GM12801 (cell line): ENCODE data around the gene AJAP1.

Experiments used
- TF ChIP-seq, protein P1 (sequence below): IDR thresholded peaks from one replicate; pipeline ENCODE4 v1.5.1; 2011; ENCODE audit warnings: control low read depth; ENCODE audit not compliant: insufficient read length; ENCODE audit errors: extremely low read depth

AJAP1 gene

DNA sequence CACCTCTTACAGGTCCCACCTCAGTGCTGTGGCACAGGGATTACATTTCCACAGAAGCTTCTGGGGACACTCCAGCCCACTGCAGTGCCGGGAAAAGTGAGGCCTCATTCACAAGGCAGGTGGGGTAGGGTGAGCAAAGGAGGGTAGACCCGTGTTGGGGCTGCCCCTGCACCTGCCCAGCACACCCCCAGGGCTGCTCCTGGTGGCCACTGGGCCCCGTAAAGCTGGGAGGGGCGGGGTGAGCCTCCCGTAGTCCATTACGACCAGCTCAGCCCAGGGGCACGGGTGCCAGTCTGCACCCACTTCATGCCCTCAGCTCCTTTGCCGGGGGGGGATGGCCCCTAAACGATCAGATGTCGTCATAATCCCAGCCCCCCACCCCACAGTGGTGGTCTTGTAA lies 39.5 kb downstream of the AJAP1 start:
- TF ChIP-seq, protein P1, sequence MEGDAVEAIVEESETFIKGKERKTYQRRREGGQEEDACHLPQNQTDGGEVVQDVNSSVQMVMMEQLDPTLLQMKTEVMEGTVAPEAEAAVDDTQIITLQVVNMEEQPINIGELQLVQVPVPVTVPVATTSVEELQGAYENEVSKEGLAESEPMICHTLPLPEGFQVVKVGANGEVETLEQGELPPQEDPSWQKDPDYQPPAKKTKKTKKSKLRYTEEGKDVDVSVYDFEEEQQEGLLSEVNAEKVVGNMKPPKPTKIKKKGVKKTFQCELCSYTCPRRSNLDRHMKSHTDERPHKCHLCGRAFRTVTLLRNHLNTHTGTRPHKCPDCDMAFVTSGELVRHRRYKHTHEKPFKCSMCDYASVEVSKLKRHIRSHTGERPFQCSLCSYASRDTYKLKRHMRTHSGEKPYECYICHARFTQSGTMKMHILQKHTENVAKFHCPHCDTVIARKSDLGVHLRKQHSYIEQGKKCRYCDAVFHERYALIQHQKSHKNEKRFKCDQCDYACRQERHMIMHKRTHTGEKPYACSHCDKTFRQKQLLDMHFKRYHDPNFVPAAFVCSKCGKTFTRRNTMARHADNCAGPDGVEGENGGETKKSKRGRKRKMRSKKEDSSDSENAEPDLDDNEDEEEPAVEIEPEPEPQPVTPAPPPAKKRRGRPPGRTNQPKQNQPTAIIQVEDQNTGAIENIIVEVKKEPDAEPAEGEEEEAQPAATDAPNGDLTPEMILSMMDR, result no peak

DNA sequence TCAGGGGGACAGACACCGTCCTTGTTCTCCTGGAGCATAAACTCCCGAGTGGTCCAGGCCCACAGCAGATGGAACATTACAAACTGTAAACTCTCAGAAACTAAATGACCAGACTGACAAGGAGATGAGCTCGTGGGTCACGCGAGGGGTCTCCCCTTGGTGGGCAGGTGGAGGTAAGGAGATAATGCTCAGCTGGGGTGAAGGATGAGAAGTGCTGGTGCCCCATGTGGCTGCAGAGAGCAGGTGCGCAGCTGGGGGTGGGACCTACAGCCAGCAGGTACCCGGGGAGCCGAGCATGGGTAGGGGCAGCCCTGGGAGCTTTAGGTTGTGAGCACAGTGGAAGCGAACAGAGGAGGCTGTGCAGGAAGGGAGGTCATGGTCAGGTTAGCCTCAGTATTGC lies 40.1 kb downstream of the AJAP1 start:
- TF ChIP-seq, protein P1, result no peak

DNA sequence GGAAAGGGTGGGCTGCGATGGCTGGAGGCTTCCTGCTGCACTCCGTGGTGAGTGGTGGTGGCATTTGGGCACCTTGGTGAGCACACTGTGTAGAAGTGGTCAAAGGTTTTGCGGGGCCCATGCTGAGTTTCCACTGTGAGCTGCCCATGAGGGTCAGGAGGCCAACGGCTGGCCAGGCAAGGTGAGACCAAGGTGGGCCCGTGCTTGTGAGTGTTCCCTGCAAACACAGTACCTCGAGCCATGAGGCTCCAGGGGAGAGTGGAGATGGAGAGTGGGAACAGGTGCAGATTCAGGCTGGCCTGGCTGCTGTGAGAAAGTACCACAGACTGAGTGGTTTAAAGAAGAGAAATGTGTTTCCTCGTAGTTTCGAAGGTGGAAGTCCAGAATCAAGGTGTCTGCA lies 40.8 kb downstream of the AJAP1 start:
- TF ChIP-seq, protein P1, result no peak

DNA sequence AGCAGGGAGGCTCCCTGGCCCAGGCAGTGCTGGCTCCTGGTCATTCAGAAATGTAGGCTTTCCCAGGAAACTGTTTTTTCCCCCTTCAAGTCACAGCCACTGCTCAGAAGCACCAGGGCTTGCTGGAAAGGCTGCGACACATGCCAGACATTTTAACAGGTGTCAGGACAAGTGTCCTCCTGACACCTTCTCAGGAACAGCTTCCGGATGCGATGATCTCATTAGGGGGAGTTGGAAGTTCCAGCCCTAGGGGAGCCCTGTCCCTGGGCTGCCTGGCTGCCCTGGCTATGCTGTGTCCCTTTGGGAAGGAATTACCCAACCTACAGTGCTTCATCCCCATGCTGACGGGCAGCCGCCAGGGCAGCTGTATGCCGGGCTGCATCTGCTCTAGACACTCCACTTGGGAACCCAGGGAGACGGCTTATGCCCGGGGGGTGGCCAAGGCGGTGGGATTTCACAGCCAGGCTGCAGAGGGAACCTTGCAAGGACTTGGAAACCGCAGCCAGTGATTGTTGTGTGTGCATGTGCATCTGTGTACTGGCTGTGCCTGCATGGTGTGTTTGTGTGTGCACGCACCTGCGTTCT lies 41.8 kb downstream of the AJAP1 start:
- TF ChIP-seq, protein P1, result no peak

DNA sequence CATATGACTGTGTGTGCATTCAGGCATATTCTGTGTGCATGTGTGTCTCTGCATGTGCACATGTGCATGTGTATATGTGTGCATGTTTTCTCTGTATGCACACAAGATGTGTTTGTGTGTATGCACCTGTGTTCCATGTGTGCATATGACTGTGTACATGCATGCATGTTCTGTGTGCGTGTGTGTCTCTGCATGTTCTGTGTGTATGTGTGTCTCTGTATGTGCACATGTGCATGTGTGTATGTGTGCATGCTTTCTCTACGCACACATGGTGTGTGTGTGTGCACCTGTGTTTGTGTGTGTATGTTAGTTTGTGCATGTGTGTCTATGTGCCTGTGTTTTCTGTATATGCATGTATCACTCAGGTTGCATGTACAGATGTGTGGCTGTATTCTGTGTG lies 42.3 kb downstream of the AJAP1 start:
- TF ChIP-seq, protein P1, result no peak

DNA sequence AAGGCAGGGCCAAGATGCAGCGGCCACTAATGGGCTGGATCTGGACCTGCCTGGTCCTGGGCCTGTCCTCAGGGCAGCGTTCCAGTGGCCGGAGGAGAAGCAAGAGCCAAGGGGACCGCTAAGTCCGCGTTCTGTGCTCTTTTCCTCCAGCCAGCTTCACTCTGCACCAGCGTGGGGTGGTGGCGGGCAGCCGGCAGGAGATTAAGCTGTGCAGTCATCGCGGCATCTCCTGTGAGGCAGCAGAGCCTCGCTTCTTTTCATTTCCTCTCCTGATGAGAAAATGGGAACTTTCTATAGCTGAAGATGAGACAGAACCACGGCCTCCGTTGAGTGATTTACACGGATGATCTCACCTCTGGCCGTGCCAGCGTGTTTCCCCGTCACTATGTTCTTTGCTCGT lies 43.4 kb downstream of the AJAP1 start:
- TF ChIP-seq, protein P1, result no peak

DNA sequence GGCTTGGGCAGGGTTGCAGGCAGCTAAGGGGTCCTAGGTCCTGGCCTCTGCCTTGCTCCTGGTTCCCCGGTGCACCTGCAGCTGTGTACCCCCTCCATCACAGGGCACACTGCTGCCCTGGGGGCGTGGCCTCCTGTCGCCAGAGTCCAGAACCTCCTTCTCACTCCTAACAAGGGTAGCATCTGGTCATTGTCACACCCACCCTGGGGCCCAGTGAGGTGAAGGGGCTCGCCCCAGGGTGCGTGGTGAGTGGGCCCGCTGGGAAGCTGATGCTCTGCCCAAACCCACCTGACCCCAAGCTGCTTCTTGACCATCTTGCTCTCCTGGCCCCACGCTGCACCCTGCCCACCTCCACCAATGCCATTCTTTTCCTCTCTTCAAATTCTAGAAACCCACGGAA lies 44.5 kb downstream of the AJAP1 start:
- TF ChIP-seq, protein P1, result no peak
